Immature natural killer cell (primary cell): Measurements from ENCODE around the gene FA2H. TPM values are rescaled to one million over a fixed set of nuclear protein-coding genes. Genes with fewer than 3 reads are reported as not detected.
"Not testable (repeated sequence)": the region's sequence is repeated elsewhere in the genome, so short reads cannot be mapped to it uniquely, and the experiment has no call there.

Source experiments
- DNase-seq, 3 donors: peaks; one replicate each; pipeline ENCODE4 v3.0.0; 2022; ENCODE audit warnings: mixed read lengths in 1 of 3
- H3K27ac Mint-ChIP-seq, 6 donors: one replicate each; pipeline ENCODE4 v1.8.0; 2020; ENCODE audit warnings: mixed read lengths in 6 of 6, mild to moderate bottlenecking in 5 of 6, inconsistent platforms in 4 of 6, moderate library complexity in 3 of 6
- H3K27me3 Mint-ChIP-seq, 3 donors: one replicate each; pipeline ENCODE4 v1.8.0; 2020 to 2021; ENCODE audit warnings: low read depth in 3 of 3, mild to moderate bottlenecking in 3 of 3, mixed read lengths in 3 of 3, moderate library complexity in 3 of 3, inconsistent platforms in 1 of 3
- H3K36me3 Mint-ChIP-seq, 3 donors: one replicate each; pipeline ENCODE4 v1.8.0; 2020; ENCODE audit warnings: mixed read lengths in 3 of 3, inconsistent platforms in 2 of 3, mild to moderate bottlenecking in 2 of 3
- H3K4me1 Mint-ChIP-seq, 2 donors: one replicate each; pipeline ENCODE4 v1.8.0; 2020; ENCODE audit warnings: inconsistent platforms in 2 of 2, mild to moderate bottlenecking in 2 of 2, mixed read lengths in 2 of 2, moderate library complexity in 1 of 2
- H3K4me3 Mint-ChIP-seq, 5 donors: one replicate each; pipeline ENCODE4 v1.8.0; 2020; ENCODE audit warnings: mild to moderate bottlenecking in 5 of 5, mixed read lengths in 5 of 5, inconsistent platforms in 3 of 5, moderate library complexity in 3 of 5
- H3K9me3 Mint-ChIP-seq, 6 donors: one replicate each; pipeline ENCODE4 v1.8.0; 2020; ENCODE audit warnings: mild to moderate bottlenecking in 6 of 6, mixed read lengths in 6 of 6, inconsistent platforms in 4 of 6, moderate library complexity in 3 of 6
- polyA plus RNA-seq, 3 donors: library from polyadenylated mRNA; unstranded; fragments of 300-500 nt; fragmentation: Illumina TruSeq; gene quantifications; one replicate each; pipeline ENCODE4 v1.2.3, GENCODE V29; 2021

Gene FA2H
- polyA plus RNA-seq, 3 donors from 2014 or later: not detected

DNA sequence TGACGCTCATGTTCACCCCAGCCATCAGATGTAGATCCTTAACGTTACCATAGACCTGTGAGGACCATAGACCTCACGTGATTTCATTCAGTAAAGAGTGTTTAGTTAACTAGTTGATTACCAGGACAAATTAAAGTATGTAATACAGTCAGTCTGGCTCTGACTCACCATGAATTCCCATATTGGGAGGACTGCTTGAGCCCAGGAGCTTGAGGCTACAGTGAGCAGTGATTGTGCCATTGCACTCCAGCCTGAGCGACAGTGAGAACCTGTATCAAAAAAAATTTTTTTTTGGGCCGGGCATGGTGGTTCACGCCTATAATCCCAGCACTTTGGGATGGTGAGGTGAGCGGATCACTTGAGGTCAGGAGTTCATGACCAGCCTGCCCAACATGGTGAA, 13.5 kb upstream of the FA2H start:
- peaks cover 0 to 2% (median 0%) of the 10 kb centered on the region in 6 donors for H3K9me3 Mint-ChIP-seq
- DNase-seq: no peak
- no peaks in the 10 kb centered on the region for H3K4me1 Mint-ChIP-seq
- peaks cover 2 to 7% (median 2%) of the 10 kb centered on the region in 3 donors for H3K27me3 Mint-ChIP-seq
- H3K4me3 Mint-ChIP-seq: no peak overlapping the region
- no peak overlapping the region for H3K27ac Mint-ChIP-seq
- H3K36me3 Mint-ChIP-seq: no peaks in the 10 kb centered on the region

GRCh38 chr16:74785031-74785430, 10.4 kb upstream of the FA2H start:
- H3K4me3 Mint-ChIP-seq: no peak overlapping the region
- peaks cover 0 to 10% (median 1%) of the 10 kb centered on the region in 3 donors for H3K27me3 Mint-ChIP-seq
- H3K27ac Mint-ChIP-seq: no peak overlapping the region
- no peaks in the 10 kb centered on the region for H3K4me1 Mint-ChIP-seq
- no peak for DNase-seq
- no peaks in the 10 kb centered on the region for H3K9me3 Mint-ChIP-seq
- H3K36me3 Mint-ChIP-seq: no peaks in the 10 kb centered on the region

- Mint-ChIP-seq H3K36me3 (no peaks in the 10 kb centered on the region), H3K4me1 (peaks cover 6 to 11% of the 10 kb centered on the region in 2 donors), H3K9me3 (no peaks in the 10 kb centered on the region), H3K4me3 (no peak overlapping the region), H3K27ac (no peak overlapping the region), H3K27me3 (peaks cover 2 to 14% (median 8%) of the 10 kb centered on the region in 3 donors)
- no peak for DNase-seq
These were observed 4.0 kb upstream of the FA2H start for GRCh38 chr16:74778646-74779045.

- no peaks in the 10 kb centered on the region for H3K9me3 Mint-ChIP-seq
- no peak overlapping the region for H3K27ac Mint-ChIP-seq
- peaks cover 6 to 13% of the 10 kb centered on the region in 2 donors for H3K4me1 Mint-ChIP-seq
- peaks cover 2 to 23% (median 13%) of the 10 kb centered on the region in 3 donors for H3K27me3 Mint-ChIP-seq
- no peak overlapping the region for H3K4me3 Mint-ChIP-seq
- no peaks in the 10 kb centered on the region for H3K36me3 Mint-ChIP-seq
- no peak for DNase-seq
These were observed 2.3 kb upstream of the FA2H start for GRCh38 chr16:74776926-74777325.

GRCh38 chr16:74775255-74775654, 635 bp upstream of the FA2H start:
- Mint-ChIP-seq H3K27me3 (peaks cover 2 to 30% (median 16%) of the 10 kb centered on the region in 3 donors), H3K27ac (no peak overlapping the region), H3K4me3 (peak overlapping the region; percentile 41 to 73 (median 70)), H3K9me3 (no peaks in the 10 kb centered on the region), H3K36me3 (no peaks in the 10 kb centered on the region), H3K4me1 (peaks cover 6 to 13% of the 10 kb centered on the region in 2 donors)
- no peak for DNase-seq

DNA sequence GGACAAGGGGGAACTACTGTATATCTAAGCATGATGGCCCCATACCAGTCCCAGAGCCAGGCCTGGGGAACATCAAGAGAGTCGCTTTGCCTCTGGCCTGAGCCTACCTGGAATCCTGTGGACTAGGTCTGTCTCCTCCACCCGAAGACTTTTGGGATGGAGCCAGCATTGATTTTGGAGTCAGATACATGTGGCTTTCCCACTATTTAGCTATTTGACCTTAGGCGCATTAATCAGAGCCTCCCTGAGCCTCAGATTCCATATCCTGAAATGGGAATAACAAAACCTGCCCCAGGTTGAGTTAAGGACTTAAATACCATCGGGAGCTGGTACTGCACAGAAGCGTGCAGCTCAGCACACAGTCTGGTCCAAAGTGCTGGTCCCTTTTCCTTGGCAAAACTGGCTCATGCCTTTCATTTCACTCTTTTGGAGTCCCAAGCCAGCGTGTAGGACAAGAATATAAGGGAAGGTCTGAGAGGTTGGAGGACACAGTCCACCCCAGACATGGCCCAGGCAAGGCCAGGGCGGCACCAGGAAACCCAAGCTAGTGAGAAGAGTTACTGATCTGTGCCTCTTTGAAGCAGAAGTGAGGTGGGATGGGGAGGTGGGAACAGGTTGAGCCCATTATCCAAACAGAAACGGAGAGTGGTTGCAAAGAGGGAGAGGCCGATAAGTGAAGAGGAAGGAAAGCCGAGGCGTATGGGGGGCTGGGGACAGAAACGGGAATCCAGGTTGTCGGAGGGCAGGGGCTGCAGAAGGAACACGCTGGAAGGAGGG, 986 bp downstream of the FA2H start:
- Mint-ChIP-seq H3K27me3 (peaks cover 0 to 29% (median 16%) of the 10 kb centered on the region in 3 donors), H3K4me1 (peaks cover 6 to 13% of the 10 kb centered on the region in 2 donors), H3K36me3 (no peaks in the 10 kb centered on the region), H3K27ac (no peak overlapping the region), H3K4me3 (peak overlapping the region; percentile 12 to 77 (median 71)), H3K9me3 (no peaks in the 10 kb centered on the region)
- no peak for DNase-seq

DNA sequence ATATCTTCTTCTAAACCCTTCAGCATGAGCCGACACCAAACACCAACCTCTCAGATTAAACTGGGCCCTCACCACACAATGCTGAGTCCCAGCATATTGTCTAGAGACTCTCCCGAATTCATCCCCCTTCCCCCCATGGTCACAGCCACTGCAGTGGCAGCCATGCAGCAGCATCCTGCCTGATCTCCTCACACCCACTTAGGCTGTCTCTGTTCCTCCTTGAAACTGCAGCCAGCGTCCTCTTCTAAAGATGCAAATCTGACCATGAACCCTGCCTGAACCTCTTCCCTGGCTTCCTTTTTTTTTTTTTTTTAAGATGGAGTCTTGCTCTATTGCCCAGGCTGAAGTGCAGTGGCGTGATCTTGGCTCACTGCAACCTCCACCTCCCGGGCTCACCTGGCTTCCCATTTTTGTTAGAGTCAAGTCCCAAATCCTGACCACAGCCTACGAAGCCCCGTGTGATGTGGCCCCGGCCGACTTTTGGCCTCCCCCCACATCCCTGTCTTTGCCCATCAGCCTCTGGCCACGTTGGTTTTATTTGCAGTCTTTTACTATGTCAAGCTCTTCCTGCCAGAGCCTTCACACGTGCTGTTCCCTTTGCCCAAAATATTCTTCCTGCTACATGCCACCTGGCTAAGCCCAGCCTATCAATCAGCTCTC, 2.8 kb downstream of the FA2H start:
- Mint-ChIP-seq H3K36me3 (no peaks in the 10 kb centered on the region), H3K27ac (no peak overlapping the region), H3K27me3 (peaks cover 2 to 29% (median 12%) of the 10 kb centered on the region in 3 donors), H3K4me1 (peaks cover 6 to 13% of the 10 kb centered on the region in 2 donors), H3K9me3 (no peaks in the 10 kb centered on the region), H3K4me3 (no peak overlapping the region)
- no peak for DNase-seq

DNA sequence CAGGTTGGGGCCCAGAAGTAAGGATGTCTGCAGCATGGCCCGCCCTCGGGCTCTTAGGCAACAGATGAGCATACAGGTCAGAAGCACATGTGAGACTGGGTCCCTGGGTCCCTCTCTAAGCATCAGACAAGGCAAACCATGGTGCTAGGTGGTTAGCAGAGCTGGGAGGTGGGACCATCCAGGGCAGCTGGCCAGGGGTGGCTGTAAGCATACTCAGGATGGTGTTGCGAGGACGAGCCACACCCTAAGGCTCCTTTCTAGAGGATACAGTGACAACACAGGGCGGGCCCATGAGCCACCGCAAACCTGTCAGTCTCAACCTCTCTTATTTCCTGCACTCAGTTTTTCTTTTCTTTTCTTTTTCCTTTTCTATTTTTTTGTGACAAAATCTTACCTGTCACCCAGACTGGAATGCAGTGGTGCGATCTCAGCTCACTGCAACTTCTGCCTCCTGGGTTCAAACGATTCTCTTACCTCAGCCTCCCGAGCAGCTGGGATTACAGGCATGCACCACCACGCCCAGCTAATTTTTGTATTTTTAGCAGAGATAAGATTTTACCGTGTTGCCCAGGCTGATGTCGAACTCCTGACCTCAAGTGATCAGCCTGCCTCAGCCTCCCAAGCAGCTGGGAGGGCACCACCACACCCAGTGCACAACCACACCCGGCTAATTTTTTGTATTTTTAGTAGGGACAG, 3.6 kb downstream of the FA2H start:
- H3K4me3 Mint-ChIP-seq: no peak overlapping the region
- H3K27ac Mint-ChIP-seq: no peak overlapping the region
- no peaks in the 10 kb centered on the region for H3K36me3 Mint-ChIP-seq
- H3K27me3 Mint-ChIP-seq: peaks cover 3 to 35% (median 9%) of the 10 kb centered on the region in 3 donors
- peaks cover 6 to 13% of the 10 kb centered on the region in 2 donors for H3K4me1 Mint-ChIP-seq
- DNase-seq: no peak
- no peaks in the 10 kb centered on the region for H3K9me3 Mint-ChIP-seq

- no peak for DNase-seq
- H3K9me3 Mint-ChIP-seq: no peaks in the 10 kb centered on the region
- H3K4me1 Mint-ChIP-seq: peaks cover 0 to 7% of the 10 kb centered on the region in 2 donors
- H3K27ac Mint-ChIP-seq: no peak overlapping the region
- no peak overlapping the region for H3K4me3 Mint-ChIP-seq
- H3K27me3 Mint-ChIP-seq: peaks cover 3 to 31% (median 13%) of the 10 kb centered on the region in 3 donors
- no peaks in the 10 kb centered on the region for H3K36me3 Mint-ChIP-seq
These were observed 4.9 kb downstream of the FA2H start for GRCh38 chr16:74769586-74770190.

DNA sequence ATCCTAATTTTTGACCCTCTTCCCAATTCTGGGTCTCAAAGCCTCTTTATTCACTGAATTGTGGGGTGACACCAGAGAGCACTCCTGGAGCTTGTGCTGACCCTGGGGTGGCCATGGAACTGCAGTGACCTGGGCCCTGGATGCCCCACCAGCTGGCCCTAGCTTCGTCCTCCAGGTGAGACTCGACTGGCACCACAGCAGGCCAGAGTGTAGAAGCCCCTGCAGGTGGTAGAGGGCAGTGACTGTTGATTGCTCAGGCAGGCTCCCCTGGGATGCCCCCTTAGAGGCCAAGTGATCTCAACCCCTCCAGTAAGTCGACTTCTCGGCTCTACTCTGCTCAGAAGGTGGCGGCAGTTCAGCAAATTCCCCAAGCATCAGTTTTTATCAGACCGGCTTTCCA, 6.4 kb downstream of the FA2H start:
- Mint-ChIP-seq H3K4me1 (no peaks in the 10 kb centered on the region), H3K9me3 (no peaks in the 10 kb centered on the region), H3K27ac (no peak overlapping the region), H3K27me3 (peaks cover 3 to 23% (median 14%) of the 10 kb centered on the region in 3 donors), H3K4me3 (no peak overlapping the region), H3K36me3 (no peaks in the 10 kb centered on the region)
- DNase-seq: no peak

DNA sequence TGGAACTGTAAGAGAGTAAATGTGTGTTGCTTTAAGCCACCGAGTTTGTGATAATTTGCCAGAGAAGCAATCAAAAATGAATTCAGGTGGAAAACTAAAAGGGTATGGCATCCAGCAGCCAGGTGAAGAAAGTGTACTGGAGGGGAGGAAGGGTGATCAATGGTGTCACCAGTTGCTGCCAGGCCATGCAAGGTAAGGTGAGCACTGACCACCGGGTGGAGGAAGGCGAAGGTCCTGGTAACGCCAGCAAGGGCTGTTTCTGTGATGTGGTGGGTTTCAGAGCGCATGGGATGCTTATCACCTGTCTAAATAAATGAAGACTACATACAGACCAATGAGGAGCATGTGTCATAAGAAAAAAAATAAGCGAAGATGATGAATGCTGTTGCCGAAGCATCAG, 6.9 kb downstream of the FA2H start:
- Mint-ChIP-seq H3K27me3 (peaks cover 3 to 20% (median 14%) of the 10 kb centered on the region in 3 donors), H3K4me1 (no peaks in the 10 kb centered on the region), H3K4me3 (no peak overlapping the region), H3K36me3 (no peaks in the 10 kb centered on the region), H3K27ac (no peak overlapping the region), H3K9me3 (no peaks in the 10 kb centered on the region)
- no peak for DNase-seq

DNA sequence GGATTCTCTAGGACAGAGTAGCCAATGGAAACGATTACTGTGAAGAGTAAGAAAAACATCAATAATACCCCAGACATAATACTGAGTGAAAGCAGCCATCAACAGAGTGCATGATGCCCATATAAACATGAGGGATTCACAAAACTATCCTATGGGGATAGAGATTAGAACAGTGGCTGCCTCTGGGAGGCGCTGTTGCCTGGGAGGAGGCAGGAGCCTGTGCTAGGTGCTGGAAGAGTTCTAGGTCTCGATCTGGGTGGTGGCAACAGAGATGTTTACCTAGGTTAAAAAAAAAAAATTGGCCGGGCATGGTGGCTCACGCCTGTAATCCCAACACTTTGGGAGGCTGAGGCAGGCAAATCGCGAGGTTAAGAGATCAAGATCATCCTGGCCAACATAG, 7.9 kb downstream of the FA2H start:
- peaks cover 3 to 17% (median 11%) of the 10 kb centered on the region in 3 donors for H3K27me3 Mint-ChIP-seq
- H3K36me3 Mint-ChIP-seq: no peaks in the 10 kb centered on the region
- no peak overlapping the region for H3K27ac Mint-ChIP-seq
- no peak overlapping the region for H3K4me3 Mint-ChIP-seq
- H3K4me1 Mint-ChIP-seq: no peaks in the 10 kb centered on the region
- no peaks in the 10 kb centered on the region for H3K9me3 Mint-ChIP-seq
- no peak for DNase-seq

- DNase-seq, H3K36me3 Mint-ChIP-seq, H3K27ac Mint-ChIP-seq, H3K9me3 Mint-ChIP-seq, H3K4me3 Mint-ChIP-seq, H3K4me1 Mint-ChIP-seq: not testable (repeated sequence)
- peaks cover 10 to 14% (median 11%) of the 10 kb centered on the region in 3 donors for H3K27me3 Mint-ChIP-seq
These were observed 10.4 kb downstream of the FA2H start for GRCh38 chr16:74764184-74764583.

DNA sequence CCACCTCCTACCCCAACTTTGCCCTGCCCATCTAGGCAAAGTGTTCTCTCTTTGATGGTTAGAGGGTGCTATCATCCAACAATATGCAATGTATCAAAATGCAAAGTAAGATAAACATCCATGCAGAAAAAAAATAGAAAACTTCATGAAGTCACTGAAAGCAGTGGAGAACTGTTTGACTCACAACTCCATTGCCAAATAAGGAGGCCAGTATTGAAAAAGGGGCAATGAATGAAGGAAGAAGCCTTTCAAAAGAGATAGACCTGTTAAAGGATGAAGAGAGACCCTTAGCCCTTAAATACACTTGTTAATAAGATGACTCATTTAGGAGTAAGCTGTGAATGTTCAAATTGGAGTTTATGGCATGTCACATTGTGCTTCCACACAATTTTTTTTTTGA, 13.0 kb downstream of the FA2H start:
- no peaks in the 10 kb centered on the region for H3K36me3 Mint-ChIP-seq
- no peaks in the 10 kb centered on the region for H3K4me1 Mint-ChIP-seq
- peaks cover 9 to 14% (median 9%) of the 10 kb centered on the region in 3 donors for H3K27me3 Mint-ChIP-seq
- no peak for DNase-seq
- H3K27ac Mint-ChIP-seq: no peak overlapping the region
- H3K9me3 Mint-ChIP-seq: no peaks in the 10 kb centered on the region
- H3K4me3 Mint-ChIP-seq: no peak overlapping the region
